ENCODE data around the gene RBM25. TPM values are rescaled to one million over a fixed set of nuclear protein-coding genes. Genes with fewer than 3 reads are reported as not detected.

RBM25 gene
- total RNA-seq, result 26.4 and 26.7 TPM in 2 replicates

DNA sequence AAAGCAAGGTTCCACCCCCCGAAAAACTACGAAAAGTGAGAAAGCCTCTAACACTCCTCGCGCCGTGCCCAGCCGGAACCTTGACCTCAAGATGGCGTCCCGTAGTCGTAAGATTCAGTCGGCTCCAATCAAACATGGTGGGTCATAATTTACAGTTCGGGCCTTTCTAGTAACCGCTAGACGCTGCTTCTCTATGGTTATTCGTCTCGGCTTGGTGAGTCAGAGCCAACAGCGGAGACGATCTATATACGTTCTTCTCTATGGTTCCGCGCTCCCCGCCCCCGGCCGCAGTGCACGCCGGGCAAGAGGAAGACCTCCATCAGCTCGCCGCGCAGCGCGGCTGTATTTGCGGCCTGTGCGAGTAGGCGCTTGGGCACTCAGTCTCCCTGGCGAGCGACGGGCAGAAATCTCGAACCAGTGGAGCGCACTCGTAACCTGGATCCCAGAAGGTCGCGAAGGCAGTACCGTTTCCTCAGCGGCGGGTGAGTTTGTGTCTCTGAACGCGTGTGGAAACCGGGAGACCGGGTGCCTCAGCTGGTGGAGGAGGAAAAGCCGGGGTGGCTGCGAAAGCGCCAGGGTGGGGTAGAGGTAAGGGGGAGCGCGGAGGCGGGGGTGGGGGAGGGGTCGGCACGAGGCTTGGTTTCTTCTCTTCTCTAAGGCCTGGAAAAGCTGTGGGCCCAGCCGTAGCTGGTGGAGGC is at the start of gene RBM25:
Gene RBM25 (plus strand): TSS at position 311 of the 698 bp plus-strand sequence. CDS start 13,108 bp downstream, outside the sequence.

GRCh38 chr14:73026845-73027542 is 31.3 kb upstream of the RBM25 start, which contains the start of gene ZFYVE1:
TSS of gene ZFYVE1 (minus strand) at chr14:73027106. CDS start at chr14:73024508, 2,598 bp downstream.

DNA sequence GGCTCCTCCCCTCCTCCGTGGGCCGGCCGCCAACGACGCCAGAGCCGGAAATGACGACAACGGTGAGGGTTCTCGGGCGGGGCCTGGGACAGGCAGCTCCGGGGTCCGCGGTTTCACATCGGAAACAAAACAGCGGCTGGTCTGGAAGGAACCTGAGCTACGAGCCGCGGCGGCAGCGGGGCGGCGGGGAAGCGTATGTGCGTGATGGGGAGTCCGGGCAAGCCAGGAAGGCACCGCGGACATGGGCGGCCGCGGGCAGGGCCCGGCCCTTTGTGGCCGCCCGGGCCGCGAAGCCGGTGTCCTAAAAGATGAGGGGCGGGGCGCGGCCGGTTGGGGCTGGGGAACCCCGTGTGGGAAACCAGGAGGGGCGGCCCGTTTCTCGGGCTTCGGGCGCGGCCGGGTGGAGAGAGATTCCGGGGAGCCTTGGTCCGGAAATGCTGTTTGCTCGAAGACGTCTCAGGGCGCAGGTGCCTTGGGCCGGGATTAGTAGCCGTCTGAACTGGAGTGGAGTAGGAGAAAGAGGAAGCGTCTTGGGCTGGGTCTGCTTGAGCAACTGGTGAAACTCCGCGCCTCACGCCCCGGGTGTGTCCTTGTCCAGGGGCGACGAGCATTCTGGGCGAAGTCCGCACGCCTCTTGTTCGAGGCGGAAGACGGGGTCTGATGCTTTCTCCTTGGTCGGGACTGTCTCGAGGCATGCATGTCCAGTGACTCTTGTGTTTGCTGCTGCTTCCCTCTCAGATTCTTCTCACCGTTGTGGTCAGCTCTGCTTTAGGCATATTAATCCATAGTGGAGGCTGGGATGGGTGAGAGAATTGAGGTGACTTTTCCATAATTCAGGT is 78.3 kb downstream of the RBM25 start, which contains the start of gene PSEN1:
Gene PSEN1 (plus strand): TSS at position 121 of the 839 bp plus-strand sequence. CDS start 11,513 bp downstream, outside the sequence.

Other genes with a start within 250 kb of the RBM25 start
- gene DPF3, start 164.4 kb upstream of the RBM25 start, total RNA-seq, result 0.28 TPM in 1 of 2 replicates, not detected in the other
- 9.9 and 13.5 TPM in 2 replicates for gene DCAF4, start 132.1 kb upstream of the RBM25 start, total RNA-seq
- 5.2 and 10.6 TPM in 2 replicates for gene ZFYVE1, start 31.4 kb upstream of the RBM25 start, total RNA-seq
- gene PSEN1, start 78.0 kb downstream of the RBM25 start, total RNA-seq, result 34.0 and 36.7 TPM in 2 replicates
- 3.4 and 3.7 TPM in 2 replicates for gene PAPLN, start 179.0 kb downstream of the RBM25 start, total RNA-seq

All from airway epithelial cell (primary cell).